SK-N-SH (cell line): ENCODE measurements around the gene ENTR1. TPM values are rescaled to one million over a fixed set of nuclear protein-coding genes. Genes with fewer than 3 reads are reported as not detected.

Experiments
- CTCF ChIA-PET: fragments of 300-600, 350-600 bp; formaldehyde crosslinking; extraction: SDS; loops from one replicate; lab custom pipeline; 2021; lab: Yijun Ruan, JAX
- POLR2A ChIA-PET: fragments of 350-600 bp; sonication (Branson Sonifier 250); formaldehyde crosslinking; extraction: SDS; loops from one replicate; lab custom pipeline; 2020; ENCODE audit warnings: antibody characterized with exemption, inconsistent platforms; lab: Yijun Ruan, JAX
- DNase-seq: peaks from one replicate; pipeline ENCODE4 v3.0.0; 2012
- H2AFZ ChIP-seq: fragments of 200-600 bp; sonication (generic); 2 replicates; pipeline ENCODE4 v1.8.1; 2016; ENCODE audit warnings: antibody characterized with exemption, mild to moderate bottlenecking, low read depth
- H3F3A ChIP-seq: fragments of 200-600 bp; sonication (generic); replicated peaks from 2 replicates; pipeline ENCODE3; 2016; ENCODE audit warnings: antibody characterized with exemption, mild to moderate bottlenecking; ENCODE audit not compliant: insufficient read depth
- H3K27ac ChIP-seq, 2 experiments: fragments of 200-500 bp in 1 of 2; fragments of 200-600 bp in 1 of 2; sonication (Bioruptor generic) in 1 of 2; sonication (generic), shearing (Covaris generic) in 1 of 2; 2 replicates each; pipeline versions ENCODE4 v1.5.1 to v1.6.1; 2014 to 2016; ENCODE audit warnings: low read depth in 2 of 2, inconsistent platforms in 1 of 2, low read length in 1 of 2, mild to moderate bottlenecking in 1 of 2, mixed read lengths in 1 of 2
- H3K27me3 ChIP-seq: fragments of 200-600 bp; sonication (generic), shearing (Covaris generic); 2 replicates; pipeline ENCODE4 v1.6.1; 2016; ENCODE audit warnings: mixed run types; ENCODE audit not compliant: insufficient read depth
- H3K36me3 ChIP-seq, 2 experiments: fragments of 200-500 bp in 1 of 2; fragments of 200-600 bp in 1 of 2; sonication (Bioruptor generic) in 1 of 2; sonication (generic) in 1 of 2; replicated peaks in 1 of 2; 2 replicates each; pipeline versions ENCODE3 to v1.5.1; 2014 to 2016; ENCODE audit warnings: low read length in 1 of 2, mild to moderate bottlenecking in 1 of 2; ENCODE audit not compliant: insufficient read depth in 2 of 2, control insufficient read depth in 1 of 2
- H3K4me1 ChIP-seq, 2 experiments: fragments of 200-500 bp in 1 of 2; fragments of 200-600 bp in 1 of 2; sonication (Bioruptor generic) in 1 of 2; sonication (generic), shearing (Covaris generic) in 1 of 2; 2 replicates each; pipeline versions ENCODE4 v1.5.1 to v1.6.1; 2014 to 2016; ENCODE audit warnings: low read depth in 1 of 2, low read length in 1 of 2, mixed run types in 1 of 2; ENCODE audit not compliant: insufficient read depth in 2 of 2, control insufficient read depth in 1 of 2
- H3K4me2 ChIP-seq: fragments of 200-600 bp; sonication (generic), shearing (Covaris generic); 2 replicates; pipeline ENCODE4 v1.6.1; 2017; ENCODE audit warnings: mixed run types
- H3K4me3 ChIP-seq, 2 experiments: fragments of 200-500 bp in 1 of 2; fragments of 200-600 bp in 1 of 2; sonication (Bioruptor generic) in 1 of 2; sonication (generic), shearing (Covaris generic) in 1 of 2; 2 replicates each; pipeline versions ENCODE4 v1.5.1 to v1.8.1; 2014 to 2016; ENCODE audit warnings: low read depth in 2 of 2, inconsistent platforms in 1 of 2, low read length in 1 of 2, mild to moderate bottlenecking in 1 of 2, mixed read lengths in 1 of 2, moderate library complexity in 1 of 2
- H3K79me2 ChIP-seq: fragments of 200-600 bp; sonication (generic); 2 replicates; pipeline ENCODE4 v1.8.1; 2017; ENCODE audit warnings: mild to moderate bottlenecking; ENCODE audit not compliant: insufficient read depth
- H3K9ac ChIP-seq: fragments of 200-600 bp; sonication (generic); 2 replicates; pipeline ENCODE4 v1.6.1; 2017; ENCODE audit warnings: mixed run types
- H3K9me2 ChIP-seq: fragments of 200-600 bp; sonication (generic); 2 replicates; pipeline ENCODE4 v1.6.1; 2017; ENCODE audit warnings: mixed run types
- H3K9me3 ChIP-seq: fragments of 200-600 bp; sonication (generic); 2 replicates; pipeline ENCODE4 v1.6.1; 2017; ENCODE audit warnings: mixed run types, mild to moderate bottlenecking, moderate library complexity
- H4K20me1 ChIP-seq: fragments of 200-600 bp; sonication (generic); 2 replicates; pipeline ENCODE4 v1.6.1; 2017; ENCODE audit warnings: mild to moderate bottlenecking, mixed run types; ENCODE audit not compliant: insufficient read depth
- ELF1 ChIP-seq: IDR thresholded peaks from 2 replicates; pipeline ENCODE4 v1.4.0; 2012
- EP300 ChIP-seq, 2 experiments: IDR thresholded peaks; 2 replicates each; pipeline versions ENCODE4 v1.4.0 to v1.6.1; 2012; ENCODE audit warnings: borderline replicate concordance in 1 of 2, low read depth in 1 of 2, low read length in 1 of 2
- EZH2phosphoT487 ChIP-seq: fragments of 200-600 bp; sonication (generic); IDR thresholded peaks from 2 replicates; pipeline ENCODE4 v1.6.1; 2017; ENCODE audit warnings: low read depth, mixed run types, mild to moderate bottlenecking, antibody characterized with exemption, moderate library complexity, borderline replicate concordance
- FOSL2 ChIP-seq: IDR thresholded peaks from 2 replicates; pipeline ENCODE4 v1.4.0; 2012; ENCODE audit warnings: low read depth, mild to moderate bottlenecking, moderate library complexity, borderline replicate concordance
- FOXJ3 ChIP-seq: sonication (generic); formaldehyde crosslinking; IDR thresholded peaks from 2 replicates; pipeline ENCODE4 v1.5.1; 2020; ENCODE audit warnings: mild to moderate bottlenecking, missing genetic modification reagents
- FOXM1 ChIP-seq: IDR thresholded peaks from 2 replicates; pipeline ENCODE4 v1.4.0; 2012; ENCODE audit warnings: low read depth, mild to moderate bottlenecking
- GATA2 ChIP-seq: sonication (generic); formaldehyde crosslinking; IDR thresholded peaks from 2 replicates; pipeline ENCODE4 v1.5.0; 2020; ENCODE audit warnings: mild to moderate bottlenecking, missing genetic modification reagents
- MEF2A ChIP-seq: IDR thresholded peaks from 2 replicates; pipeline ENCODE4 v1.4.0; 2012; ENCODE audit warnings: low read depth, borderline replicate concordance
- NRF1 ChIP-seq: IDR thresholded peaks from 2 replicates; pipeline ENCODE4 v1.6.1; 2012; ENCODE audit warnings: low read depth, mild to moderate bottlenecking, low read length
- RCOR1 ChIP-seq: fragments of 150-350 bp; IDR thresholded peaks from 2 replicates; pipeline ENCODE4 v1.6.1; 2017; ENCODE audit warnings: antibody characterized with exemption, low read length
- RFX5 ChIP-seq: IDR thresholded peaks from 2 replicates; pipeline ENCODE4 v1.6.1; 2012; ENCODE audit warnings: mild to moderate bottlenecking, improper control_type of control experiment, low read length
- RXRA ChIP-seq: IDR thresholded peaks from 2 replicates; pipeline ENCODE4 v1.4.0; 2012; ENCODE audit warnings: low read depth, mild to moderate bottlenecking, borderline replicate concordance
- TCF12 ChIP-seq: IDR thresholded peaks from 2 replicates; pipeline ENCODE4 v1.4.0; 2012
- TEAD4 ChIP-seq: IDR thresholded peaks from 2 replicates; pipeline ENCODE4 v1.4.0; 2012; ENCODE audit warnings: mild to moderate bottlenecking, borderline replicate concordance; ENCODE audit not compliant: insufficient read depth
- YY1 ChIP-seq: IDR thresholded peaks from 2 replicates; pipeline ENCODE4 v1.4.0; 2012; ENCODE audit warnings: low read depth, mild to moderate bottlenecking
- WGBS: methylation state at CpG from one replicate; pipeline ENCODE4 v1.1.6; 2017; ENCODE audit warnings: low lambda C conversion rate; 5-methylcytosine and 5-hydroxymethylcytosine counted together
- polyA plus RNA-seq, 3 experiments: library from polyadenylated mRNA; depleted of rRNA; stranded (reverse); fragments of >200 nt; gene quantifications; 2 replicates each; pipeline ENCODE4 v1.2.3, GENCODE V29; 2012
- TF ChIP-seq, protein P1 (sequence below): IDR thresholded peaks from 2 replicates; pipeline ENCODE4 v1.4.0; 2012; ENCODE audit warnings: low read depth, borderline replicate concordance
- TF ChIP-seq, protein P2 (sequence below): fragments of 150-350 bp; IDR thresholded peaks from 2 replicates; pipeline ENCODE4 v1.6.1; 2017; ENCODE audit warnings: antibody characterized with exemption, low read length, low read depth, borderline replicate concordance
- TF ChIP-seq, protein P3 (sequence below): IDR thresholded peaks from 2 replicates; pipeline ENCODE4 v1.4.0; 2012; ENCODE audit warnings: low read depth, borderline replicate concordance
- TF ChIP-seq, protein P4 (sequence below): IDR thresholded peaks from 2 replicates; pipeline ENCODE4 v1.4.0; 2012; ENCODE audit warnings: low read depth
- TF ChIP-seq, protein P5 (sequence below): fragments of 150-350 bp; IDR thresholded peaks from 2 replicates; pipeline ENCODE4 v1.6.1; 2016; ENCODE audit warnings: mild to moderate bottlenecking, low read depth, low read length

ENTR1 gene
- polyA plus RNA-seq, 1 of the 3 experiments (the other 2 are of a cell fraction): 71.3 TPM

DNA sequence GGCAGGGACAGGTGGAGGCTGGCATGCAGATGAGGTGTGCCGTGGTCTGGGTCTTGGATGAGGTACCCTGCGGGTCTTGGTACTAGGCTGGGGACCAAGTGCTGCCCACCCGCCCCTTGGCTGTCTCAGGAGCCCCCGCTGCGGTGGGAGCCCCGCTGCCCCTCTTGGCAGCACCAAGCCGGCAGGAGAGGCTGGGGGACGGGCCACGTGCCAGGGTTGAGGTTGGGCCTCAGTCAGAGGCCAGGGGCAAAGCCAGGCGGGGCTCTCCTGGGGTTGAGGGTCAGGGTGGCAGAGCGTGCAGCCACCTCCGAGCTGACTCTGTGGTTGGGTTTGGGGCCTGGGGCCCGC is 38.9 kb downstream of the ENTR1 start:
- Histone ChIP-seq H3F3A (no peaks in the 10 kb centered on the region), H3K4me3 (no peak overlapping the region), H3K9ac (no peak overlapping the region), H3K9me2 (no peaks in the 10 kb centered on the region), H3K27ac (no peak overlapping the region; a peak in 1 of 4 replicates), H3K9me3 (no peaks in the 10 kb centered on the region), H3K4me1 (peaks cover 0 to 43% of the 10 kb centered on the region in 2 experiments; a peak in 1 of 4 replicates), H3K27me3 (no peaks in the 10 kb centered on the region), H3K4me2 (no peak overlapping the region), H3K36me3 (peaks cover 0 to 15% of the 10 kb centered on the region in 2 experiments), H4K20me1 (no peaks in the 10 kb centered on the region), H3K79me2 (no peaks in the 10 kb centered on the region), H2AFZ (no peak overlapping the region)
- no peak for DNase-seq
- CTCF ChIA-PET: interaction anchor here (1.0 to 5.5 kb wide), 7 partner anchors 8 to 58 kb away, joined by 3 to 65 read pairs (median 7); partner anchors contain the start of genes DNLZ and GPSM1
- no CpG with 5 or more reads among the region's 13 CpGs for WGBS
- POLR2A ChIA-PET: interaction anchor here (3.7 kb wide), 1 partner anchor 9 kb away, joined by 36 read pairs; the partner anchor contains the start of gene DNLZ
- TF ChIP-seq, protein P1, sequence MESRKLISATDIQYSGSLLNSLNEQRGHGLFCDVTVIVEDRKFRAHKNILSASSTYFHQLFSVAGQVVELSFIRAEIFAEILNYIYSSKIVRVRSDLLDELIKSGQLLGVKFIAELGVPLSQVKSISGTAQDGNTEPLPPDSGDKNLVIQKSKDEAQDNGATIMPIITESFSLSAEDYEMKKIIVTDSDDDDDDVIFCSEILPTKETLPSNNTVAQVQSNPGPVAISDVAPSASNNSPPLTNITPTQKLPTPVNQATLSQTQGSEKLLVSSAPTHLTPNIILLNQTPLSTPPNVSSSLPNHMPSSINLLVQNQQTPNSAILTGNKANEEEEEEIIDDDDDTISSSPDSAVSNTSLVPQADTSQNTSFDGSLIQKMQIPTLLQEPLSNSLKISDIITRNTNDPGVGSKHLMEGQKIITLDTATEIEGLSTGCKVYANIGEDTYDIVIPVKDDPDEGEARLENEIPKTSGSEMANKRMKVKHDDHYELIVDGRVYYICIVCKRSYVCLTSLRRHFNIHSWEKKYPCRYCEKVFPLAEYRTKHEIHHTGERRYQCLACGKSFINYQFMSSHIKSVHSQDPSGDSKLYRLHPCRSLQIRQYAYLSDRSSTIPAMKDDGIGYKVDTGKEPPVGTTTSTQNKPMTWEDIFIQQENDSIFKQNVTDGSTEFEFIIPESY: no peak
- TF ChIP-seq, protein P2, sequence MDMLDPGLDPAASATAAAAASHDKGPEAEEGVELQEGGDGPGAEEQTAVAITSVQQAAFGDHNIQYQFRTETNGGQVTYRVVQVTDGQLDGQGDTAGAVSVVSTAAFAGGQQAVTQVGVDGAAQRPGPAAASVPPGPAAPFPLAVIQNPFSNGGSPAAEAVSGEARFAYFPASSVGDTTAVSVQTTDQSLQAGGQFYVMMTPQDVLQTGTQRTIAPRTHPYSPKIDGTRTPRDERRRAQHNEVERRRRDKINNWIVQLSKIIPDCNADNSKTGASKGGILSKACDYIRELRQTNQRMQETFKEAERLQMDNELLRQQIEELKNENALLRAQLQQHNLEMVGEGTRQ: no peak
- no peak for TF ChIP-seq FOXM1
- no peak for TF ChIP-seq TCF12
- TF ChIP-seq TEAD4: no peak
- TF ChIP-seq ELF1: no peak
- no peak for TF ChIP-seq MEF2A
- TF ChIP-seq RXRA: no peak
- TF ChIP-seq, protein P3, sequence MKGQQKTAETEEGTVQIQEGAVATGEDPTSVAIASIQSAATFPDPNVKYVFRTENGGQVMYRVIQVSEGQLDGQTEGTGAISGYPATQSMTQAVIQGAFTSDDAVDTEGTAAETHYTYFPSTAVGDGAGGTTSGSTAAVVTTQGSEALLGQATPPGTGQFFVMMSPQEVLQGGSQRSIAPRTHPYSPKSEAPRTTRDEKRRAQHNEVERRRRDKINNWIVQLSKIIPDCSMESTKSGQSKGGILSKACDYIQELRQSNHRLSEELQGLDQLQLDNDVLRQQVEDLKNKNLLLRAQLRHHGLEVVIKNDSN: no peak
- TF ChIP-seq EZH2phosphoT487: no peak
- TF ChIP-seq, protein P4, sequence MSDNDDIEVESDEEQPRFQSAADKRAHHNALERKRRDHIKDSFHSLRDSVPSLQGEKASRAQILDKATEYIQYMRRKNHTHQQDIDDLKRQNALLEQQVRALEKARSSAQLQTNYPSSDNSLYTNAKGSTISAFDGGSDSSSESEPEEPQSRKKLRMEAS: no peak
- no peak for TF ChIP-seq RFX5
- TF ChIP-seq RCOR1: no peak
- no peak for TF ChIP-seq GATA2
- no peak for TF ChIP-seq YY1
- TF ChIP-seq EP300 (IDR thresholded peaks at IDR 0.05; ENCODE audit: borderline replicate concordance in 1 of 2, low read depth in 1 of 2, low read length in 1 of 2): no peak
- TF ChIP-seq, protein P5, sequence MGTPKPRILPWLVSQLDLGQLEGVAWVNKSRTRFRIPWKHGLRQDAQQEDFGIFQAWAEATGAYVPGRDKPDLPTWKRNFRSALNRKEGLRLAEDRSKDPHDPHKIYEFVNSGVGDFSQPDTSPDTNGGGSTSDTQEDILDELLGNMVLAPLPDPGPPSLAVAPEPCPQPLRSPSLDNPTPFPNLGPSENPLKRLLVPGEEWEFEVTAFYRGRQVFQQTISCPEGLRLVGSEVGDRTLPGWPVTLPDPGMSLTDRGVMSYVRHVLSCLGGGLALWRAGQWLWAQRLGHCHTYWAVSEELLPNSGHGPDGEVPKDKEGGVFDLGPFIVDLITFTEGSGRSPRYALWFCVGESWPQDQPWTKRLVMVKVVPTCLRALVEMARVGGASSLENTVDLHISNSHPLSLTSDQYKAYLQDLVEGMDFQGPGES: no peak
- TF ChIP-seq NRF1: no peak
- no peak for TF ChIP-seq FOSL2
- no peak for TF ChIP-seq FOXJ3 (CRISPR knock-in tag)
